Fibroblast of pulmonary artery (primary cell): Measurements from ENCODE around the gene MUC2.
"Not testable (repeated sequence)": the region's sequence is repeated elsewhere in the genome, so short reads cannot be mapped to it uniquely, and the experiment has no call there.

Experiments used
- DNase-seq: peaks from one replicate; pipeline ENCODE4 v3.0.0-alpha.2; 2010; ENCODE audit warnings: low read depth
- H3K4me3 ChIP-seq: replicated peaks from 2 replicates; pipeline ENCODE4 v1.5.1; 2011; ENCODE audit warnings: low read depth, mild to moderate bottlenecking, control low read depth, low read length, moderate library complexity
- TF ChIP-seq, protein P1 (sequence below): IDR thresholded peaks from 2 replicates; pipeline ENCODE4 v1.5.1; 2011; ENCODE audit warnings: mild to moderate bottlenecking, control low read depth, low read length, inconsistent platforms; ENCODE audit errors: missing control alignments

Gene MUC2

DNA sequence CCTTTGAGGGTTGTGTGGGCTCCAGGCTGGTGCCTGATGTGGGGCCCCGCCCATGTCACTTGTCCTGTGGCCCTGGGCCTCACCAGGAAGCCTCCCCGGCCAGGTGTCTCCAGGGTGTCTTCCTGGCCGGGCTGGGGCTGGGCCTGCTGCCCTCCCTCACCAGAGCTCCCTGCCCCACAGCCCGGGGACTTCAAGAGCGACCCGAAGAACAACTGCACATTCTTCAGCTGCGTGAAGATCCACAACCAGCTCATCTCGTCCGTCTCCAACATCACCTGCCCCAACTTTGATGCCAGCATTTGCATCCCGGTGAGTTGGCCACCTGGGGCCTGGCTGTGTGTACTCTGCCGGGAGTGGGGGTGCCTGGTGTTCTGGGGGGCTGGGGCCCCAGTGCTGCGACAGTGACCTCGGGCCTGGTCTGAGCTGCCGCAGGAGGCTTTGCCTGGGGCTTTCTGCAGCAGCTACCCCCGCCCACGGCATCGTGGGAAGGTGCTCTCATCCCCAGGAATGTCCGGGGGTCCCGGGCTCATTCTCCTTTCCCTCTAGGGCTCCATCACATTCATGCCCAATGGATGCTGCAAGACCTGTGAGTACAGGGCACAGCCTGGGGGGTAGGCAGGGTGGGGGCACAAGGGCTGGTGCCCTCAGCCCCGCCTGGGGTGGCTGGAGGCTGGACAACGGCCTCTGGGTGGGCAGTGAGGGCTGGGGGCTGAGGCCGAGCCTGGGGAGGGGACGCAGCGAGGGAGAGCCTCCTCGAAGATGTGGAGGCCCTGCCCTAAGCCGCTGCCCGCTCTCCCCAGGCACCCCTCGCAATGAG is 34.6 kb downstream of the MUC2 start:
- TF ChIP-seq, protein P1, sequence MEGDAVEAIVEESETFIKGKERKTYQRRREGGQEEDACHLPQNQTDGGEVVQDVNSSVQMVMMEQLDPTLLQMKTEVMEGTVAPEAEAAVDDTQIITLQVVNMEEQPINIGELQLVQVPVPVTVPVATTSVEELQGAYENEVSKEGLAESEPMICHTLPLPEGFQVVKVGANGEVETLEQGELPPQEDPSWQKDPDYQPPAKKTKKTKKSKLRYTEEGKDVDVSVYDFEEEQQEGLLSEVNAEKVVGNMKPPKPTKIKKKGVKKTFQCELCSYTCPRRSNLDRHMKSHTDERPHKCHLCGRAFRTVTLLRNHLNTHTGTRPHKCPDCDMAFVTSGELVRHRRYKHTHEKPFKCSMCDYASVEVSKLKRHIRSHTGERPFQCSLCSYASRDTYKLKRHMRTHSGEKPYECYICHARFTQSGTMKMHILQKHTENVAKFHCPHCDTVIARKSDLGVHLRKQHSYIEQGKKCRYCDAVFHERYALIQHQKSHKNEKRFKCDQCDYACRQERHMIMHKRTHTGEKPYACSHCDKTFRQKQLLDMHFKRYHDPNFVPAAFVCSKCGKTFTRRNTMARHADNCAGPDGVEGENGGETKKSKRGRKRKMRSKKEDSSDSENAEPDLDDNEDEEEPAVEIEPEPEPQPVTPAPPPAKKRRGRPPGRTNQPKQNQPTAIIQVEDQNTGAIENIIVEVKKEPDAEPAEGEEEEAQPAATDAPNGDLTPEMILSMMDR, result no peak
- no peak for DNase-seq
- no peak overlapping the region for H3K4me3 ChIP-seq

DNA sequence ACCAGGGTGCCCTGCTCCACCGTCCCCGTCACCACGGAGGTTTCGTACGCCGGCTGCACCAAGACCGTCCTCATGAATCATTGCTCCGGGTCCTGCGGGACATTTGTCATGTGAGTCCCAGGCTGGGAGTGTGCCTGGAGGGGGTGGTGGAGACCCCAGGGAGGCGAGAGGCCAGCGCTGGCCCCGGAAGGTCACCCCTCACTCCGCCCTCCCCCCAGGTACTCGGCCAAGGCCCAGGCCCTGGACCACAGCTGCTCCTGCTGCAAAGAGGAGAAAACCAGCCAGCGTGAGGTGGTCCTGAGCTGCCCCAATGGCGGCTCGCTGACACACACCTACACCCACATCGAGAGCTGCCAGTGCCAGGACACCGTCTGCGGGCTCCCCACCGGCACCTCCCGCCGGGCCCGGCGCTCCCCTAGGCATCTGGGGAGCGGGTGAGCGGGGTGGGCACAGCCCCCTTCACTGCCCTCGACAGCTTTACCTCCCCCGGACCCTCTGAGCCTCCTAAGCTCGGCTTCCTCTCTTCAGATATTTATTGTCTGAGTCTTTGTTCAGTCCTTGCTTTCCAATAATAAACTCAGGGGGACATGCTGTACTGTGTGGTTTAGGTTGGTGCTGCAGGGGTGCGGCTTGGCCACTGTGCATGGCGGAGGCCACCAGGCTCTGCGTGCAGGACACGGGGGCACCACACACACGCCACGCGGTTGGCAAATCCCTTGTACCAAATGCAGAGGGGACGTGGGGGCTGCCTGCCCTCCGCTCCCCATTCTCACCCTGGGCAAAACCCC is 35.4 kb downstream of the MUC2 start:
- DNase-seq, result no peak
- TF ChIP-seq, protein P1, result no peak
- H3K4me3 ChIP-seq, result no peak overlapping the region

DNA sequence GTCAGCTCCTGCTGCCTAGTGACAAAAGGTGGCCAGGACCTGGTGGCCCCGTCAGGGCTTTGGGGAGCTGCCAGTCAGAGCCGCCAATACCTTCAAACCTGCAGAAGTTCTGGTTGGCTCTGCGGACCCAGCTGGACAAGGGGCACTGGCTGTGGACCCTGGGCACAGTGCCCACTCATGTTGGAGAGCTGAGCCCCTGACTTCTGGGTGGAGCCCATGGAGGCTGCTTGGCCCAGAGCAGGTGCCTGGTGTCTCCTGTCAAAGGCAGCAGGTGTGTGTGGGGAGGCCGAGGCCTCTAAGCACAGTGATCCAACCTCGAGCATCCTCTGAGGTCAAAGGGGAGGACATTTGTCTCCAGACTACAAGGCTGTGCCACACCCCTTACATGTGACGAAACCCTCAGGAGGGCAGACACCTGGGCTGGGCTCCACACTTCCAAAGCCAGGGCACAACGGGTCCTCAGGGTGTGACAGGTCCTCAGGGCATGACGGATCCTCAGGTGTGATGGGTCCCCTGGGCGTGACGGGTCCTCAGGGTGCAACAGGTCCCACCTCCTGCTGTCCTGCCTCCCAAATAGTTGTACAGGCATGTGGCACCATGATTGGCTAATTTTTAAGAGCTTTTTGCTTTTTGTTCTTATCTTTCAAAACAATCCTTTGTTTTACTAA is 37.0 kb downstream of the MUC2 start:
- DNase-seq, result no peak
- no peak overlapping the region for H3K4me3 ChIP-seq
- TF ChIP-seq, protein P1, result no peak

DNA sequence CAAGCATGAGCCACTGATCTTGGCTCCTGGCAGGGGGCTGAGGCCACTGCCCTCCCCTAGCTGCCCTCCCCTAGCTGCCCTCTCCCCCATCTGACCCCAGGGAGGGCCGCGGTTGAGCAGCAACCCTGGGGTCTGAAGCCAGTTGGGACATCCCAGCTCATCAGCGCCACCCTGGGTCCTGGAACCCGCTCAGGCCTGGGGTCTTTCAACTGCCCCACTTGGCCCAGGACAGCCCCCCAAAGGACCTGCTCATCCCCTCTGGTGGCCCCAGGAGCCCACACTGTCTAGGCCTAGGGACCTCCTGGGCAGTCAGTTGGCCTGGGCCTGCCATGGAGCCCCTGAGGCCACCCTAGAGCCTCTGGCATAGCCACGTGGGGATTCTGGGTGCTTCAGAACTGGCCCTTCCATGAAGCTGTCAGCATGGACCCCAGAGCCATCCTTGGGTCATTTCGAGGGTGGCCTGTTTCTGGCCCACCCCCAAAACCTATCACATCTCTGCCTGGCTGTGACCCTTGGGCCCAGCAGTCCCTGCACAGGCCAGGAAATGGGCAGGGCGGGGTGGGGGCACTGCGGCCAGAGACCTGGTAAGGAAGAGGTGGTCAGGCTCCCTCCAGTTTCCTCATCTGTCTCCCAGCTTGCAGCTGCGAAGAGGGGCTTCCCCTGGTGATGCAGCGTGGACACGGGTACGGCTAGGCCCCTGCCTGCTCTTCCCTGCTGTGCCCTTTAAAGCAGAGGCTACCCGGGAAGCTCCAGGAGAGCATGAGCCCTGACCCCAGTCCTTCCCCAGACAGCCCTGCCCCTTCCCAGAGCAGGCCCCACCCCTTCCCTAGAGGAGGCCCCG is 37.9 kb downstream of the MUC2 start:
- DNase-seq, result no peak
- TF ChIP-seq, protein P1, result no peak

DNA sequence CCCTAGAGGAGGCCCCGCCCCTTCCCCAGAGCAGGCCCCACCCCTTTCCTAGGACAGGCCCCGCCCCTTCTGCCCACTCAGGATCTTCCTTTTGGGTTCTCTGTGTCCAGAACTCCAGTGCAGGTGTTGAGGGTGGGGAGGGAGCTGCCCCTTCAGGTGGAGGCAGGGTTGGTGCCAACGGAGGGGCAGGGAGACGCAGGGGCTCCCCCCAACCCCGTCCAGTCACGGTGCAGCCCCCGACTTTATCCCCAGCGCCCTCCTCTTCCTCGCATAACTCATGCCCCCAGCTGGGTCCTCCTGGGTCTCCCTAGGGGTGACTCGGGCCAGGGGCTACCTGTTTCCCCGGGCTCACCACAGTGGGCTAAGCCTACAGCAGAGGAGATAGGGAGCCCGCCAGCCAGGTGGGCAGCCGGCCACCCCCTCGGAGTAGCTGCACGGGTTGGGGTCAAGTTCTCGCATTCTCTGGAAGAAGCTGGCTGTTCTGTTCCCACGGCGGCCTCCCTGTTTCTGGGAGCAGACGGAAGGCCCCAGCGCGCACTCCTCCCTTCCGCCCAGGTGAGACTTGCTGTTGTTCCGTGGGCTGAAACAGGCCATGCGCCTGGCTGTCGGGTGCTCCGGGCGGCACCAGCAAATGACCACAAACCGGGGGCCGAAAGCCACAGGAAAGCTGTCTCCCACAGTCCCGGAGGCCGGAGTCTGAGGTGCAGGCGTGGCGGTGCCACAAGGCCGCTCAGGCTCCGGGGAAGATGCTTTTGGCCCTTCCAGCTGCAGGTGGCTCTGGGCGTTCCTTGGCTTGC is 38.9 kb downstream of the MUC2 start:
- TF ChIP-seq, protein P1, result no peak
- H3K4me3 ChIP-seq, result no peak overlapping the region
- DNase-seq, result no peak

More for the DNA sequence above, 37.9 kb downstream of the MUC2 start:
- H3K4me3 ChIP-seq, result no peak overlapping the region

DNA sequence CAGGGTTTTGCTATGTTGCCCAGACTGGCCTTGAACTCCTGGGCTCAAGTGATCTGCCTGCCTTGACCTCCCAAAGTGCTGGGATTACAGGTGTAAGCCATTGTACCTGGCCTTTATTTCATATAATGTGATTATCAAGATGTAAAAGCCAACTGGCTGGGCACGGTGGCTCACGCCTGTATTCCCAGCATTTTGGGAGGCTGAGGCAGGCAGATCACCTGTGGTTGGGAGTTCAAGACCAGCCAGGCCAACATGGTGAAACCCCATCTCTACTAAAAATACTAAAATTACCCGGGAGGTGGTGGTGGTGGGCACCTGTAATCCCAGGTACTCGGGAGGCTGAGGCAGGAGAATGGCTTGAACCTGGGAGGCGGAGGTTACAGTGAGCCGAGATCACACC is 40.6 kb downstream of the MUC2 start:
- H3K4me3 ChIP-seq, DNase-seq: not testable (repeated sequence)
